Heart left ventricle (tissue), 16 donors: Measurements from ENCODE around the gene PGAP3. TPM values are rescaled to one million over a fixed set of nuclear protein-coding genes. Genes with fewer than 3 reads are reported as not detected.

ENCODE experiments used
- ATAC-seq, 4 donors: fragments of 200-7000 bp; cut with Tn5 transposase; one replicate each; pipeline ENCODE4 v1.9.1; 2020 to 2022; ENCODE audit warnings: moderate library complexity in 4 of 4, mild to moderate bottlenecking in 3 of 4, moderate number of reproducible peaks in 1 of 4
- DNase-seq, 5 donors: peaks; one replicate each; pipeline ENCODE4 v3.0.0-alpha.2; 2020
- H3K27ac ChIP-seq, 12 donors: fragments of 200-600 bp; sonication (generic) in 4 of 12; one replicate each; pipeline versions ENCODE4 v1.5.0 to v1.8.0; 2016 to 2022; ENCODE audit warnings: mild to moderate bottlenecking in 2 of 12
- H3K27me3 ChIP-seq, 9 donors: fragments of 200-600 bp; sonication (generic) in 2 of 9; one replicate each; pipeline versions ENCODE4 v1.5.1 to v1.8.0; 2016 to 2022; ENCODE audit warnings: mild to moderate bottlenecking in 3 of 9
- H3K36me3 ChIP-seq, 9 donors: fragments of 200-600 bp; sonication (generic) in 2 of 9; one replicate each; pipeline versions ENCODE4 v1.5.0 to v1.8.0; 2018 to 2022; ENCODE audit warnings: mild to moderate bottlenecking in 2 of 9
- H3K4me1 ChIP-seq, 12 donors: fragments of 200-600 bp; sonication (generic) in 4 of 12; one replicate each; pipeline versions ENCODE4 v1.5.0 to v1.8.0; 2016 to 2022; ENCODE audit warnings: mild to moderate bottlenecking in 3 of 12
- H3K4me3 ChIP-seq, 12 donors: fragments of 200-600 bp; sonication (generic) in 4 of 12; one replicate each; pipeline versions ENCODE4 v1.5.0 to v1.8.0; 2017 to 2022; ENCODE audit warnings: mild to moderate bottlenecking in 9 of 12, moderate library complexity in 4 of 12
- H3K9me3 ChIP-seq, 12 donors: fragments of 200-600 bp; sonication (generic) in 4 of 12; one replicate each; pipeline versions ENCODE4 v1.5.0 to v1.8.0; 2016 to 2022; ENCODE audit warnings: mild to moderate bottlenecking in 1 of 12
- CTCF ChIP-seq, 12 donors: fragments of 200-600 bp; sonication (generic) in 4 of 12; IDR thresholded peaks; one replicate each; pipeline versions ENCODE4 v1.5.0 to v1.8.0; 2018 to 2022; ENCODE audit warnings: antibody characterized with exemption in 12 of 12, mild to moderate bottlenecking in 5 of 12
- POLR2A ChIP-seq, 2 donors: fragments of 450-650 bp; IDR thresholded peaks; one replicate each; pipeline ENCODE4 v1.6.1; 2017; ENCODE audit warnings: antibody characterized with exemption in 2 of 2, mild to moderate bottlenecking in 2 of 2, moderate library complexity in 2 of 2
- WGBS, 4 donors: extraction: QIAGEN DNeasy Blood & Tissue Kit in 2 of 4; methylation state at CpG; one replicate each; pipeline versions ENCODE4 v1.1.5 to v1.1.7; 2013 to 2018; 5-methylcytosine and 5-hydroxymethylcytosine counted together
- intact Hi-C, 10 donors: fragments of 100-400 bp; cut with DNase I; formaldehyde crosslinking; loops; one replicate each; pipeline versions ENCODE4 v1.11.1 to v1.14.2; 2022
- polyA plus RNA-seq, 2 donors: library from polyadenylated mRNA; stranded (reverse); fragments of 200-250 nt; gene quantifications; one replicate each; pipeline ENCODE4 v1.2.3, GENCODE V29; 2013
- total RNA-seq, 9 donors: library from RNA; depleted of rRNA in 2 of 9; stranded (reverse); fragments of >200 nt in 2 of 9; fragmentation: NEBNext Ultra II Directional in 3 of 9; extraction: Animal tissue kit (Norgen Biotek cat#: 25700) in 3 of 9; gene quantifications; one replicate each; pipeline versions ENCODE4 v1.1.0 to v1.2.4, GENCODE V29; 2016 to 2023
- donor health status: ischemic (EF 13 %, LVEDD 7.1; RV severe dilation, severe dysfunction).
- donor health status: healthy with polysubstance abuse.
- donor health status: DM: no; HTN: yes; CAD: no.
- donor health status: DM: no; HTN: no; CAD: no.
- donor health status: ischemic (EF 25% LVEDD 6.9; RV normal size, moderate dysfunction).
- donor health status: ischemic (EF 25% LVEDD 5.7; RV mildly dilated, moderate dysfunction).
- donor health status: healthy.
- donor health status: DM: yes; HTN: yes; CAD: no.
- donor health status: ischemic (EF 35%, LVEDD 5.7; RV mildly dilated, moderate dysfunction).
- donor health status: nonischemic (EF 11% LVEDD 7.7; RV severe dilation, severe dysfunction).
- donor health status: DM: yes; HTN: yes; CAD: no.
- donor health status: PGD.
- donor health status: ischemic (EF 29% LVEDD 5.4; RV normal size, mild dysfunction).
- donor health status: nonischemic (EF 23%, LVEDD 6.1; RV moderate dilation, normal function).

PGAP3 gene
- total and polyA plus RNA-seq, 11 donors, result 8.0 to 18.8 (median 13.3) TPM

- WGBS, 4 donors, result 38 to 46% (median 42%) methylated on average over 13 of the region's 13 CpGs
- intact Hi-C loops, result loop anchor here in 1 of 10 donors (10.0 kb wide), 1 partner anchor 53 kb away; the partner anchor contains the start of gene PPP1R1B
- Histone ChIP-seq H3K27me3 (no peaks in the 10 kb centered on the region), H3K4me1 (peaks cover 0 to 62% (median 48%) of the 10 kb centered on the region in 12 donors), H3K9me3 (no peaks in the 10 kb centered on the region), H3K27ac (peak overlapping the region; percentile 73 to 93 (median 90)), H3K4me3 (no peak overlapping the region), H3K36me3 (peaks cover 0 to 22% (median 0%) of the 10 kb centered on the region in 9 donors)
- no peak for TF ChIP-seq CTCF (IDR thresholded peaks at IDR 0.05)
- TF ChIP-seq POLR2A (IDR thresholded peaks at IDR 0.05), result peak in 1 of 2 donors; percentile 32
- ATAC-seq (peak; percentile 77 to 86 (median 82)), DNase-seq (peak; percentile 74 to 89 (median 81))
Measured at GRCh38 chr17:39677542-39678339, 10.1 kb downstream of the PGAP3 start.

- DNase-seq (peak in 1 of 5 donors; percentile 47), ATAC-seq (no peak)
- Histone ChIP-seq H3K27ac (peak overlapping the region; percentile 73 to 93 (median 90)), H3K36me3 (peaks cover 0 to 18% (median 0%) of the 10 kb centered on the region in 9 donors), H3K27me3 (no peaks in the 10 kb centered on the region), H3K4me3 (no peak overlapping the region), H3K9me3 (no peaks in the 10 kb centered on the region), H3K4me1 (peaks cover 0 to 69% (median 49%) of the 10 kb centered on the region in 12 donors)
- TF ChIP-seq CTCF (IDR thresholded peaks at IDR 0.05) (no peak), POLR2A (IDR thresholded peaks at IDR 0.05) (no peak)
- intact Hi-C loops, result loop anchor here in 1 of 10 donors (10.0 kb wide), 1 partner anchor 52 kb away; the partner anchor contains the start of gene PPP1R1B
- 61 to 67% (median 64%) methylated on average over 6 to 8 of the region's 8 CpGs for WGBS, 4 donors
Measured at GRCh38 chr17:39677072-39677471, 10.8 kb downstream of the PGAP3 start.

GRCh38 chr17:39676198-39676819 is 11.5 kb downstream of the PGAP3 start:
- peak overlapping the region; percentile 73 to 93 (median 90) for H3K27ac ChIP-seq
- intact Hi-C loops, result loop anchor here in 1 of 10 donors (10.0 kb wide), 1 partner anchor 52 kb away; the partner anchor contains the start of gene PPP1R1B

More at GRCh38 chr17:39676198-39676819, 11.5 kb downstream of the PGAP3 start:
- ATAC-seq (peak; percentile 9 to 38 (median 32)), DNase-seq (peak; percentile 66 to 89 (median 82))
- TF ChIP-seq POLR2A (IDR thresholded peaks at IDR 0.05), result no peak
- TF ChIP-seq CTCF (IDR thresholded peaks at IDR 0.05), result no peak
- WGBS, 4 donors, result 17 to 26% (median 23%) methylated on average over 7 of the region's 7 CpGs
- Histone ChIP-seq H3K4me3 (no peak overlapping the region), H3K36me3 (peaks cover 0 to 17% (median 0%) of the 10 kb centered on the region in 9 donors), H3K4me1 (peaks cover 0 to 76% (median 52%) of the 10 kb centered on the region in 12 donors), H3K27me3 (peaks cover 0 to 3% (median 0%) of the 10 kb centered on the region in 9 donors), H3K9me3 (no peaks in the 10 kb centered on the region)
